ENCODE data around the gene SLC8B1.

SLC8B1 gene

GRCh38 chr12:113292091-113292490 is 42.8 kb downstream of the SLC8B1 start:
- DNase-seq: no peak

DNA sequence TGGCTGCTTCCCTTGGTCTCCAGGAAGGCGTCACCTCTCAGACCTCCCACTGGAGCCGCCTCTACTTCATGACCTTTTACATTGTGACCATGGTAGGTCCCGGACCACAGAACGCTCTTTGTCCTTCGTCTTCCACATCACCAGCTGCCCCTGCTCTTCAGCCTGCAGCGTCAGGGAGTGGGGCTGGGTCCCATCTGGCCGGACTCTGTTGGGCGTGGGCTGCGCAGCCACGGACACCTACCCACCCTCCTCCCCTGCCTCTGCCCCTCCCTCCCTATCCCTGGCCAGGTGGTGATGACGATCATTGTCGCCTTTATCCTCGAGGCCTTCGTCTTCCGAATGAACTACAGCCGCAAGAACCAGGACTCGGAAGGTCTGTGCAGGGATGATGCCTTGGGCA is 43.3 kb downstream of the SLC8B1 start:
- no peak for DNase-seq

- DNase-seq: no peak
These were observed 44.4 kb downstream of the SLC8B1 start for GRCh38 chr12:113290506-113290905.

DNA sequence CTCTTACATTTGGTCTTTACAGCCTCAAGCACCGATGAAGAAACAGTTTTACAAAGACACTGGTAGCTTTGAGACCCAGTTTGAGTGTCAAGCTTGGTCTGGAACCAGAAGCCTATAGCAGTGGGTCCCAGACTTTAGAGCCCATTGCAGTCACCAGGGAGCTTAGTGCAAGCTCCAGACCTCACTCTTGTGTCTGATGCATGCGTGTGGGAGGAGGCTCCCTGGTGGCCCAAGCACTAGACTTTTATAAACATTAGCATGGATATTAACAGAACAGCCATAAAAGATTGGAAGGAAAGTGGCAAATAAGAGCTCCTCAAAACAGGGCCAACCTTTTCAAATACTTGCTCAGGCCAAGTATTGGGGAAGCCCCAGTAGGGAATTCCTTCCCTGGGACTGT is 45.5 kb downstream of the SLC8B1 start:
- no peak for DNase-seq

DNA sequence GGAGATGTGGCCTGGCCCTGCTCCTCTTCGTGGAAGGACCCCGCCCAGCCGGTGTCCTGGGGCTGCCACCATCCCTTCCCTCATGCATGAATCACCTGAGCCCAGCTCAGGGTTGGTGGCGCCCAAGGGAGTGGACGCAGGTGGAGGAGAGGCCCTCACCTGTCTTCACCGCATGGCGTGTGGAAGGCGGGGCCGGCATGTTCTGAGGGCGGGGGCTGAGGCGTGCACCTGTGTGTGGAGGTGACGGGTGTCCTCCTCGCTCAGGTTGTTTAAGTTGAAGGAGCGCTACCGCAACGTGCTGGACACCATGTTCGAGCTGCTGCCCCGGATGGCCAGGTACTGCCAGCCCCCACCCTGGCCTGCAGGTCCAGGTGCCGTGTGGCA is 47.0 kb downstream of the SLC8B1 start:
- no peak for DNase-seq

GRCh38 chr12:113287146-113287898 is 47.6 kb downstream of the SLC8B1 start:
- DNase-seq: no peak

DNA sequence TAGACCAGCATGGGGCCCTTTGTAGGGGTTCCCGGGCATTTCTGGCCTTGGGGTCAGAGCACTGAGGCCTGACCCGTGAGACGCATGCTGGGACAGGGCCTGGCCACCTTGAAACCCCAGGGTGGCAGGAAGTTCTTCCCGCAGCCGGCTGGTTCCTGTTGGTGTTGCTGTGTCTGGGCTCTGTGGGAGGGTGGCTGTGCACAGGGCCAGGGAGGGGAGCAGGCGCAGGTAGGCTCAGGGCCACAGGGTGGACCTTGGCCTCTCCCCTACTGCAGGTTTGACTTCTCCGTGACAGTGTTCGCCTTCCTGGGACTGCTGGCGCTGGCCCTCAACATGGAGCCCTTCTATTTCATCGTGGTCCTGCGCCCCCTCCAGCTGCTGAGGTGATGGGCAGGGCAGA is 48.2 kb downstream of the SLC8B1 start:
- DNase-seq: no peak

- no peak for DNase-seq
These were observed 49.0 kb downstream of the SLC8B1 start for GRCh38 chr12:113285679-113286610.

- DNase-seq: no peak
These were observed 50.2 kb downstream of the SLC8B1 start for GRCh38 chr12:113284751-113285150.

DNA sequence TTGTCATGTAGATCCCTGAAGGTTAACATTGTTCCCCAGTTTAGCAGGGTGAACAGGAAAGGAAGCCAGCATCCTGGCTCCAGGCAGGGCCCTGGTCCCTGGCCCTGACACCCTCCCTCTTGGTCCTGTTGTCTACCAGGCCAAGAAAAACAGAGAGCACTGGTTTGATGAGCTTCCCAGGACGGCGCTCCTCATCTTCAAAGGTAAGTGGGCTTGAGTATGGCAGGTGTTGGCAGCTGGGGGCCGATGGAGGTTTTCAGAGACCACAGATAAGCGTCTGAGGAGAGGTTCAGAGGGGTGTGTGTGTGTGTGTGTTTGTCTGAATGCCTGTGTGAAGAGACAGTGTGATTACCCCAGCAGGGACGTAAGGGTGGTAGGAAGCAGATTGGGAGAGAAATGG is 56.3 kb downstream of the SLC8B1 start:
- no peak for DNase-seq

- DNase-seq: no peak
These were observed 56.8 kb downstream of the SLC8B1 start for GRCh38 chr12:113278141-113278540.

DNA sequence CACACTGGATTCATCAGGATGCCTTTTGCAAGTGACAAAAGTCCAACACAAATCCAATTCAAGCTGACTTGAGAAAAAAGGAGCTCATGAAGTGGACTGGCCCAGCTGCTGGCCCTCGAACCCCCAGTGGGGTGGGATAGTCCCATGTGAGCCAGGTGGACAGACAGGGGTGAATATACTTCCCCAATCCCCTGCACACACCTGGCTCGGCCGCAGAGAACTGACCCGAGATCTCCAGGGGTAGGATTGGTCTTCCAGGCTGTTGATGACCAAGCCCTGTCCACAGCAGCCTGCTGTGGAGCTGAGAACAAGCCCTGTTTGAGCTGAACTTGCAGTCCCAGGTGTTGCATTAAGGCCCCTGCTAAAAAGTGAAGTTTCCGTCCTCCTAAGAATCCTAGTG is 57.4 kb downstream of the SLC8B1 start:
- DNase-seq: no peak

GRCh38 chr12:113276946-113277500 is 57.9 kb downstream of the SLC8B1 start:
- DNase-seq: no peak

DNA sequence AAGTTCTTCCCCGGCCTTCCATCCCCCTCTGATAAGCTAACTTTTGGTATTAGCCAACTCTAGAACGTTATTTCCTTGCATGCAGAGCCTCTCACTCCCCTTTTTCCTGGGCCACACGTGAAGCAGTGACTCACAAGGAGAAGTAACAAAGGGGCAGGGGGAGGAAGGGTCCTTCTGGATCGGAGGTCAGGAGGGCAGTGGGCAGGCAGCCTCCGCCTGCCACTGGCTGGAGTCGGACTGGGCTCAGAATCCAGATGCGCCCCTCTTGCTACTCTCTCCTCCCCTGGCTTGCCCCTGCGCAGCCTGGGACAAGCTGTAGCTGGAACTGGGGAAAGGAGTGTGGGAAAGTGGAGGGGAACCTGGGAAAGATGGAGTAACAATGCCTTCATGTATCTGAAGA is 58.6 kb downstream of the SLC8B1 start:
- DNase-seq: no peak

DNA sequence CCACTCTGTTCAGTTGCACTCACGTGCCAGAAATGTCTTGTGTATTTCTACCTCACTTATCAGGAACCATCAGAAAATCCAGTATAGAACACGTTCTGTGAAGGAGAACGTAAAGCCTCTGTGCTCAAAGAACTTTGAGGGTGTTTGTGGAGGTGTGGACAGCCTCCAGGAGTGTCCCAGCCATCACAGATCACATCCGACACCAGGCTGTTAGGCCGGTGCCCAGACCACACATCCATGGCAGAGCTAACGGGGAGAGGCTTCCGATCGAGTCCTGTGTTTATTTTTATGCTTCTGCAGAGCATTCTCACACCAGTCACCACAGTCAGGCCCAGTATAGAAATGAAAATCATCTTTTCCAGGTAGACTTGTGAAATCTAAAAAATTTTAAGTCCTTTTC is 60.1 kb downstream of the SLC8B1 start:
- no peak for DNase-seq

DNA sequence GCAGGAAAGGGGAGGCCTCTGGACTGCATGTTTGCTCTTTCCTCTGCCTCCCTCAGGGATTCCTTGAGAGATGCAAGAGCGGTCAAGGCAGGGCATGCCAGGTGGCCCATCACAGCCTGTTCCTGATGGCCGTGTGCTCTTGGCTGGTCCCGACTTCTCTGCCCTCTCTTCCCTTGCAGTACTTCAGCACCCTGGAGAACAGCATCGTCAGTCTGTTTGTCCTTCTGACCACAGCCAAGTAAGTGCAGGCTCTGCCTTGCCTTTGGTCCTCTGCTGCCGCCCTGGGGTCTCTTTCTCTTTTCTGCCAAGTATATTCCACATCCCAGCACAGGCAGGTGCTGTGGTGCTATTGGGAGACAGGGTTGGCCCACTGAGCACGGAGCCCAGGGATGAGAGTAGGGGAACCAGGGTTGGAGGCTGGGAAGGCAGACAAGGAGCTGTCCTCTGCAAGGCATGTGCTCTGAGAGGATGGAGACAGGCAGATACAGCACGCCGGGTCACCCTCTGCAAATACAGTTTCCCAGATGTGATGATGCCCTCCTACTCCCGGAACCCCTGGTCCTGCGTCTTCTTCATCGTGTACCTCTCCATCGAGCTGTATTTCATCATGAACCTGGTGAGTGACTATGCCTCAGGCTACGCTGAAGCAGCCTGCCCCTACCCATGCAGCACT is 61.7 kb downstream of the SLC8B1 start:
- no peak for DNase-seq

DNA sequence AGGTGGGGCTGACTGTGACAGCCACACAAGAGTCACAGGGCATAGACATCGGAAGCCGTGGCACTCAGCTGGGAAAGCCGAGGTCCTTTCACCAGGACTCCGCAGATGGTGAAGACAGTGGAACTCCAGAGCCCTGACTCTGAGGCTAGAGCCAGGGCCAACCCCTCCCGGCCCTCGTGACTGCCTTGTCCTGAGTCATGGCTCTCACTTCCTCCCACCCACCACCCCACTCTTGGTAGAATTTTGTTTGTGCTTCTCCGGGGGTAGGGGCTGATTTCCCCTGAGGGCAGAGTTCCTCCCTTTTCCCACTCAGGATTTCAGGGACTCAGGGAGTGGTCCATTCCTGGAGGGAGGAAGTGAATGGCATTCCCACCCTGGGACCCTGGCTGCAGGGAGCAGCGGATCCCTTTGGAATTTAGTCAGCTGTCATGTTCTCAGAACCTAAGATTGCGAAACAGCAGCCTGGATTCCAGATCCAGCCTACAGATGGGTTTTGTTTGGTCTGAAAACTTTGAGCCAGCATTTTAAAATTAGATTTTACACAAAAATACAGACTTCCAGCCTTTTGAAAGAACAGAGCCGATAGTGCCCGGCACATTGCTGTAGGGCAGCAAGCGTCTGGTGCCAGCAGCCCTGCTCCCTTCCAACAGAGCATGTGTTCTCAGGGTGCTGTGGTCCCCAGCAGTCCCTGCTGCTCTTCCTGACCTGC is 62.9 kb downstream of the SLC8B1 start:
- DNase-seq: no peak

DNA sequence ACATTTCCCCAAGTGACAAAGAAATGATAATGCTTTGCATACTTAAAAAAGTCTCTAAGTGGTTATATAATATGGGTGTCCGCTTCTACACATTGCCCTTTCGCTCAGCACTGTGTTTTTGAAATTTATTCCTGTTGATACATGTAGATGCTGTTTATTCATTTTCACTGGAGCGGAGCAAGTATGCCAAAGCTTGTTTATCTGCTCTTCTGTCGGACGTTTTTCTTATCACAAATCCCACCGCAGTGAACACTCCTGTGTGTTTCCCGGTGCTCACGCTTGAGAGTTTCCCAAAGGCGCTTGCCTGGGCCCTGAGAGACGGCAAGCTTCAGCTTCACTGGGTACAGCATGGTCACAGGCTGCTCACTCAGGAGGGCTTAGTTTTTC is 63.5 kb downstream of the SLC8B1 start:
- DNase-seq: no peak

DNA sequence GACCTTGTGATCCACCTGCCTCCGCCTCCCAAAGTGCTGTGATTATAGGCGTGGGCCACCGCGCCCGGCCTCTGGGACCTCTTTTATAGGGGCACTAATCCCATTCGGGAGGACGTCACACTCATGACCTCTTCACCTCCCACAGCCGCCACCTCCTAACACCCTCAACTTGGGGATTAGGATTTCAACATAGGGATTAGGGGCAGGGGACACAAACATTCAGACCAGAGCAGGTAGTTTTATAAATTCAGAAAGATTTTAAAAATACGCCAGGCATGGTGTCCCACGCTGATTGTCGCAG is 64.2 kb downstream of the SLC8B1 start:
- no peak for DNase-seq

DNA sequence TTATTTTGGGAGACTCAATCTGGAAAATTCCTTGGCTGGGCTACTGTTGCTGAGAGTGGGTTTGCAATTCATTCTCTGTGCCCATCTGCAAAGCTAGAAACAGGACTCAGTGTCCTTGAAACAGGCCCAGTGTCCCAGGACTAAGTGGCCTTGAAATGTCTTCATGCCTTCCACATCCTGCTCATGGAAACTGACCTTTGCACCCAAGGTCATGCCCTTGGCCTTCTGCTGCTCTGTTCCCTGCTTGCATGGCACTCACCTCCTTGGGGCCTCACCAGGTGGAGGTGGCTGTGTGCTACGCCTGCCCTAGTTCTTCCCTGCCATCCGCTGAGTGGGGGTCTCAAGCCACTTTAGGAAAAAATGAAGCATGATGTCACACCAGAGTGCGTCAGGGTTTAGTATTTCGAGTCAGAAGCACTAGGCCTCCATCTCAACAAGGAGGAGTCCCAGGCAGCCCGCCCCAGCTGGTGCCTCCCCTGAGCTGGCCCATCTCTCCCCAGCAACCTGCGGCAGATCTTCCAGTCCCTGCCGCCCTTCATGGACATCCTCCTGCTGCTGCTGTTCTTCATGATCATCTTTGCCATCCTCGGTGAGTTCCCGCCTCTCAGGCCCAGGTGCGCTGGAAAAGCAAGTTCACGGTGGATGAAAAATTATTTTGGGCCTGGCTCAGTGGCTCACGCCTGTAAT is 65.5 kb downstream of the SLC8B1 start:
- no peak for DNase-seq

DNA sequence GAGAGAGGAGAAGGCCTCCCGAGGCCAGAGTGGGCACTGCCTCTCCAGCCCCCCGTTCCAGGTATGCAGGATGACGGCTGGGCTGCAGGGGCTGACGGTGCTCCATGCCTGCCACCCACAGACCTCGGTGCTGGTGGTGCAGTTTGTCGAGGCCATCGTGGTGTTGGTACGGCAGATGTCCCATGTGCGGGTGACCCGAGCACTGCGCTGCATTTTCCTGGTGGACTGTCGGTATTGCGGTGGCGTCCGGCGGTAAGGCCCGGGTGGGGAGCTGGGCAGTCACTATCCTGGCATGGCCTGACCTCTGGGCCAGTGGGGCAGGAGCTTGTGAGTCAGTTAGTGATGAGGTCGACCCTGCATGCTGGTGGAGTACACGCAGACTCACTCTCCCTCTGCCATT is 66.3 kb downstream of the SLC8B1 start:
- no peak for DNase-seq

DNA sequence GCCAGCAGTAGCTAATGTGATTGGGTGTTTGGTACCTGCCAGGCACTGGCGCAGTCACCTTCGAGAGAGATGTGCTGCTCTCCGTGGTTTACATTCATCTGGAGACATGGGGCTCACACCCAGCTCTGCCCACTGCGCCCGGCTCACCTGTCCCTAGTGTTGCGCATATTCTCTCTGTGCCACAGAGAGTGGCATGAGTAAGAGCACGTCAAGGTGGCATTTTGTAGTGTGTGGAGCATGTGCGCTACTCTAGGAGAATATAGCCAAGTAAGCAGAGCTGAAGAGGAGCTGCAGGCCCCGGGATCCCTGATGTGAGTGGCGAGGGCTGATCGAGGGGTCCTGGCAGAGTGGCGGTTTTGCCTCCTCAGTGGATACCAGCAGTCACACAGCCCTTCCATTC is 66.8 kb downstream of the SLC8B1 start:
- DNase-seq: no peak

Data from activated T-cell treated with anti-CD3 and anti-CD28 coated beads, Interleukin-2, amount 50 U/mL, for 1 hour (primary cell).